H7 (cell line): ENCODE results near the gene RPS26. TPM values are rescaled to one million over a fixed set of nuclear protein-coding genes. Genes with fewer than 3 reads are reported as not detected.

Source experiments
- DNase-seq: peaks from one replicate; pipeline ENCODE4 v3.0.0; 2012
- H3K27me3 ChIP-seq: 2 replicates; pipeline ENCODE4 v1.6.0; 2011; ENCODE audit warnings: mild to moderate bottlenecking, low read length; ENCODE audit not compliant: control insufficient read depth, insufficient read depth
- H3K36me3 ChIP-seq: replicated peaks from 2 replicates; pipeline ENCODE4 v1.5.1; 2011; ENCODE audit warnings: low read length; ENCODE audit not compliant: control insufficient read depth, insufficient read depth
- H3K4me3 ChIP-seq: 2 replicates; pipeline ENCODE4 v1.5.1; 2011; ENCODE audit warnings: low read depth, mild to moderate bottlenecking, control low read depth, low read length, moderate library complexity; ENCODE audit not compliant: insufficient read depth
- total RNA-seq: library from RNA; depleted of rRNA; stranded (reverse); fragments of >200 nt; shearing (Covaris generic); gene quantifications from 2 replicates; pipeline ENCODE4 v1.2.3, GENCODE V29; 2014; rRNA removed

RPS26 gene
- total RNA-seq, 1 experiment from 2014 or later = 1,197 TPM

- H3K36me3 ChIP-seq = peaks cover 9% of the 10 kb centered on the region
- H3K4me3 ChIP-seq = peak overlapping the region; percentile 89
- H3K27me3 ChIP-seq = no peaks in the 10 kb centered on the region
- peak; percentile 95 for DNase-seq
Observed at GRCh38 chr12:56078931-56079722, 37.4 kb downstream of the RPS26 start.

GRCh38 chr12:56079723-56080555, 38.2 kb downstream of the RPS26 start, which contains the start of gene ERBB3:
Gene ERBB3, plus strand, starts transcription at chr12:56080165. Its CDS starts 136 bp downstream, at chr12:56080301.
- H3K4me3 ChIP-seq = peak within 1 kb of the TSS; percentile 89
- no peaks in the 10 kb centered on the region for H3K27me3 ChIP-seq
- DNase-seq = peak; percentile 95
- H3K36me3 ChIP-seq = peaks cover 12% of the 10 kb centered on the region

GRCh38 chr12:56080556-56081138, 38.9 kb downstream of the RPS26 start:
- DNase-seq = peak; percentile 72
- Histone ChIP-seq H3K36me3 (peaks cover 14% of the 10 kb centered on the region), H3K4me3 (peak overlapping the region; percentile 89), H3K27me3 (no peaks in the 10 kb centered on the region)

DNA sequence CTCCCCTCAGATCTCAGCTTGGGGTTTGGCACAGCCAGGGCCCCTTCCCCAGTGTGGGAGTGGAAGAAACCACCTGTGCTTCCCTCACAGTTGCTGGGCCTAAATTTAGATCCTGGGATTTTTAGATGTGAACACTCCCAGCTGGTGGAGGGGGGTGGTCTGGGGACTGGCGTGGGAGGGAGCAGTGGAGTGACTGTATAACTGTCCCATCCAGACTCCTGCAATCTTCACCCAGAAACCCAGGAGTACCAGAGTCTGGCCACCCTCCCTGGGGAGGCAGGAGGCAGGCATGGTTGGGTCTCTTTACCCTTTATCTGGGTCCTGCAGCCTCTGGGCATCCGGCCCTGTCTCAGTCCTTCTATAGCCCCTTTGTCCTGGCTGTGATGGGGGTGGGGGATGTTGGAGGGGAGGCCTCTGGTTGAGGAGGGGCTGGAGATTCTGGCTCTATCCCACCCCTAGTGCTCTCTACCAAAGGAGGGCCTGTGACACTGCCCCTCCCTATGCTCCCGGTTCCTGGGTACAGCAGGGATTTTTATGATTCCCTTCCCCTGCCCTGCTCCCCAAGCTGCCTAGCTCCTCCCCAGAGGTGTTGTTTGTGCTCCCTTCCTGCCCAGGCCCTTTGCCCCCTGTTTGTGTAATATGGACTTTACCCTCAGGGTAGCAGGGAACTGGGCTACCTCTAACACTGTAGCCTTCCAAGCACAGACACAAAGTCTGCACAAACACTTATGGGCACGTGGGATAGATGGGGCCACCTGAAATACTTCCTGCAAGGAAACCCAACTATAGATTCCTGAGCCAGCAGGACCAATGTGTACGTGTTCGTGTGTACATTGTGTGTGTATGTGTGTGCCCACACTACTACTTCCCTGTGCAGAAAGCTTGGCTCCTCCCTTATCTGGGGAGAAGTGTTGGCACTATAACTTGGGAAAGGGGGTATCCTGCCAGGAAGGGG, 40.0 kb downstream of the RPS26 start:
- Histone ChIP-seq H3K27me3 (no peaks in the 10 kb centered on the region), H3K4me3 (peak overlapping the region; percentile 89), H3K36me3 (peaks cover 21% of the 10 kb centered on the region)
- DNase-seq = peak; percentile 30

DNA sequence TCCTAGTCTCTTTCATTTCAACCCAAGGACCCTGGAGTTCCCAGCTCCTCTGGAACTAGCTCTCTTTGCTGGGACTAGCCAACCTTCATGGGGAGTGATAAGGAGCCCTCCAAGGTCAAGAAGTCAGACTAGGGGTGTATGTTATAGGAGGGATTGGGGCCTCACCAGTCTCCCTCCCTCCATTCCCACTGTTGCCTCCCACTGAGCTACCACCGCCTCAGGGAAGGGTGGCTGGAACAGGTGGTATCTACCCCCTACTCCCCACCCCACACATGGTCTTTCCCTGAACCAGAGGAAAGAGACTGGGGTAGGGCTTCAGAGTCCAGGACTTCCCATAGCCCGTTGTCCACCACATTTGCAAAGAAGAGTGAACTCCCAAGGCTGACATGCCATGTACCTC, 40.7 kb downstream of the RPS26 start:
- no peak overlapping the region for H3K4me3 ChIP-seq
- DNase-seq = no peak
- peaks cover 25% of the 10 kb centered on the region for H3K36me3 ChIP-seq
- H3K27me3 ChIP-seq = no peaks in the 10 kb centered on the region

- Histone ChIP-seq H3K27me3 (no peaks in the 10 kb centered on the region), H3K4me3 (no peak overlapping the region), H3K36me3 (peaks cover 31% of the 10 kb centered on the region)
- DNase-seq = no peak
Observed at GRCh38 chr12:56082967-56083366, 41.2 kb downstream of the RPS26 start.

DNA sequence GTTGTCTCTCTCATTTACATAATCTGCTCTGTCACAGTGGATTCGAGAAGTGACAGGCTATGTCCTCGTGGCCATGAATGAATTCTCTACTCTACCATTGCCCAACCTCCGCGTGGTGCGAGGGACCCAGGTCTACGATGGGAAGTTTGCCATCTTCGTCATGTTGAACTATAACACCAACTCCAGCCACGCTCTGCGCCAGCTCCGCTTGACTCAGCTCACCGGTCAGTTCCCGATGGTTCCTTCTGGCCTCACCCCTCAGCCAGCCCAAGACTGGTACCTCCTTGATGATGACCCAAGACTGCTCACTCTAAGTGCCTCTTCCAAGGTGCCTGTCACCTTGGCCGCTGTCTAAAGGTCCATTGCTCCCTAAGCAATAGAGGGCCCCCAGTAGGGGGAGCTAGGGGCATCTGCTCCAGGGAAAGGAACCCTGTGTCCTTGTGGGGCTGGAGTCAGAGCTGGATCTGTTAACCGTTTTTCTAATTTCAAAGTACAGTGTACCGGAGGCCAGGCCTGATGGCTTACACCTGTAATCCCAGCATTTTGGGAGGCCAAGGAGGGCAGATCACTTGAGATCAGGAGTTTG, 43.3 kb downstream of the RPS26 start:
- Histone ChIP-seq H3K4me3 (no peak overlapping the region), H3K27me3 (no peaks in the 10 kb centered on the region), H3K36me3 (peaks cover 42% of the 10 kb centered on the region)
- DNase-seq = peak; percentile 82

GRCh38 chr12:56086096-56086495, 44.4 kb downstream of the RPS26 start:
- Histone ChIP-seq H3K4me3 (no peak overlapping the region), H3K36me3 (peaks cover 44% of the 10 kb centered on the region), H3K27me3 (no peaks in the 10 kb centered on the region)
- DNase-seq = peak; percentile 19

DNA sequence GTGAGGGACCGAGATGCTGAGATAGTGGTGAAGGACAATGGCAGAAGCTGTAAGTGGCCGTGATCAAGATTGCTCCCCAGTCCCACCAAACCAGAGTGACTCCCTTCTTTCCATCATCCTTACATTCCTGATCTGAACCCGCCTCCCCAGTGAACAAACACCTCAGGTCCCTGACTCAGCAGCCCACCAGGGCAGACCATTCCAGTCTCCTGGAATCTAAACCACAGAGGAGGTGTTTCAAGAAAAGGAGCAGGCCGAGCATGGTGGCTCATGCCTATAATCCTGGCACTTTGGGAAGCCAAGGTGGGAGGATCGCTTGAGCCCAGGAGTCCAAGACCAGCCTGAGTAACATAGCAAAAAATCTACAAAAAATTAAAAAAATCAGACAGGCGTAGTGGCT, 44.9 kb downstream of the RPS26 start:
- no peaks in the 10 kb centered on the region for H3K27me3 ChIP-seq
- DNase-seq = peak; percentile 13
- no peak overlapping the region for H3K4me3 ChIP-seq
- H3K36me3 ChIP-seq = peaks cover 46% of the 10 kb centered on the region

DNA sequence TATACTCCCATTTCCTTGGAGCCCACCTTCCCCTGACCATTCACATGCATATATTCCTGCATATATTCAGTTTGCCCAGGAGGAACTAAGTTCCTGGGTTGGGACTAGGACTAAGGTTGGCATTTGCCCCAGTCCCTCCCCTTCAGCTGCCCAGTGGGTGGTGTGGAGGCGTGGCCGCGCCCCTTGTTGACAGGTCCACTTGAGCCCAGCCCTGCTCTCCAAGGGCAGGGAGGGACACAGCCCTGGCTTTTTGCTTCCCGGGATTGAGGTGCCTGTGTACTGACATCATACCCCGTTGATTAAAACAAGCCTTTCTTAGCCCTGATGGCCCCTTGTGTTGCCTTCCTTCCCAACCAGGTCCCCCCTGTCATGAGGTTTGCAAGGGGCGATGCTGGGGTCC, 45.5 kb downstream of the RPS26 start:
- Histone ChIP-seq H3K4me3 (no peak overlapping the region), H3K36me3 (peaks cover 48% of the 10 kb centered on the region), H3K27me3 (no peaks in the 10 kb centered on the region)
- DNase-seq = peak; percentile 37

Other genes starting within 250 kb of the RPS26 start
- 99.1 and 119 TPM in 2 replicates for gene SARNP, start 224.2 kb upstream of the RPS26 start, total RNA-seq
- gene ORMDL2, start 223.9 kb upstream of the RPS26 start, total RNA-seq = 10.6 and 18.3 TPM in 2 replicates
- gene DNAJC14, start 212.3 kb upstream of the RPS26 start, total RNA-seq = 30.1 and 35.1 TPM in 2 replicates
- gene MMP19, start 199.0 kb upstream of the RPS26 start, total RNA-seq = 1.1 and 1.4 TPM in 2 replicates
- gene PYM1, start 114.0 kb upstream of the RPS26 start, total RNA-seq = 94.2 and 97.8 TPM in 2 replicates
- 7.9 and 10.9 TPM in 2 replicates for gene DGKA, start 110.8 kb upstream of the RPS26 start, total RNA-seq
- gene PMEL, start 75.9 kb upstream of the RPS26 start, total RNA-seq = 28.4 and 38.1 TPM in 2 replicates
- 63.3 and 68.0 TPM in 2 replicates for gene CDK2, start 75.1 kb upstream of the RPS26 start, total RNA-seq
- gene RAB5B, start 67.8 kb upstream of the RPS26 start, total RNA-seq = 52.1 and 52.4 TPM in 2 replicates
- 24.0 and 27.2 TPM in 2 replicates for gene SUOX, start 44.6 kb upstream of the RPS26 start, total RNA-seq
- 1.5 and 3.7 TPM in 2 replicates for gene IKZF4, start 20.9 kb upstream of the RPS26 start, total RNA-seq
- gene ERBB3, start 38.2 kb downstream of the RPS26 start, total RNA-seq = 32.4 and 39.8 TPM in 2 replicates
- 273 and 282 TPM in 2 replicates for gene PA2G4, start 62.6 kb downstream of the RPS26 start, total RNA-seq
- 3,839 and 4,060 TPM in 2 replicates for gene RPL41, start 74.7 kb downstream of the RPS26 start, total RNA-seq
- gene ZC3H10, start 76.3 kb downstream of the RPS26 start, total RNA-seq = 8.2 and 11.3 TPM in 2 replicates
- 120 and 127 TPM in 2 replicates for gene ESYT1, start 86.3 kb downstream of the RPS26 start, total RNA-seq
- 118 and 129 TPM in 2 replicates for gene MYL6B, start 110.7 kb downstream of the RPS26 start, total RNA-seq
- gene MYL6, start 116.4 kb downstream of the RPS26 start, total RNA-seq = 941 and 1,248 TPM in 2 replicates
- 20.0 and 27.5 TPM in 2 replicates for gene SMARCC2, start 147.6 kb downstream of the RPS26 start, total RNA-seq
- 96.2 and 98.4 TPM in 2 replicates for gene RNF41, start 180.0 kb downstream of the RPS26 start, total RNA-seq
- gene NABP2, start 182.4 kb downstream of the RPS26 start, total RNA-seq = 45.5 and 50.4 TPM in 2 replicates
- 0.48 TPM in 1 of 2 replicates, not detected in the other for gene SLC39A5, start 188.1 kb downstream of the RPS26 start, total RNA-seq
- gene ANKRD52, start 216.5 kb downstream of the RPS26 start, total RNA-seq = 11.2 and 13.7 TPM in 2 replicates
- 15.5 and 21.2 TPM in 2 replicates for gene COQ10A, start 225.0 kb downstream of the RPS26 start, total RNA-seq